Loucy (cell line): ENCODE results near the gene LANCL2.

Source experiments
- EZH2phosphoT487 ChIP-seq: fragments of 200-600 bp; IDR thresholded peaks from 2 replicates; pipeline ENCODE4 v1.6.1; 2018; ENCODE audit warnings: antibody characterized with exemption, mild to moderate bottlenecking, moderate library complexity, borderline replicate concordance
- TF ChIP-seq, protein P1 (sequence below): fragments of 200-600 bp; sonication (generic); conservative IDR thresholded peaks from 2 replicates; pipeline ENCODE4 v1.5.1; 2014; ENCODE audit warnings: mild to moderate bottlenecking, antibody characterized with exemption, low read length

DNA sequence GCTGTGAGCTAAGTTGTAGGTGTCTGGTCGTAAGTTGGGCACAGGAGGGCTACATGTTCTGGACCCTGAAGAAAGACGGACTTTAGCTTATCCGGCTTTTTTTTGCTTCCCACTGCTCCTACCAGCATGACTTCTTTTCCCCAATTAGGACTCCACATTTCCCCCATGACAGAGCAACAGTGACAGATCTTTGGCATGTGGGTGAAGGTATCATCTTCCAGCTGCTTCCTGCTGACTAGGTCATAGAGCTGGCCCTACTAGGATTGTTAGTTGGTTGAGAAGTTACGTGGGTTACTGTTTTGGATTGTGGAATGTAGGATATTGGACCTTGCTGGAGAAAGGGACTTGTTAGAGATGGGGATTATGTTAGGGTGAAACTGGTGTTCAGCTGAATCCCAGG, 21.4 kb downstream of the LANCL2 start:
- TF ChIP-seq EZH2phosphoT487, result no peak
- TF ChIP-seq, protein P1, sequence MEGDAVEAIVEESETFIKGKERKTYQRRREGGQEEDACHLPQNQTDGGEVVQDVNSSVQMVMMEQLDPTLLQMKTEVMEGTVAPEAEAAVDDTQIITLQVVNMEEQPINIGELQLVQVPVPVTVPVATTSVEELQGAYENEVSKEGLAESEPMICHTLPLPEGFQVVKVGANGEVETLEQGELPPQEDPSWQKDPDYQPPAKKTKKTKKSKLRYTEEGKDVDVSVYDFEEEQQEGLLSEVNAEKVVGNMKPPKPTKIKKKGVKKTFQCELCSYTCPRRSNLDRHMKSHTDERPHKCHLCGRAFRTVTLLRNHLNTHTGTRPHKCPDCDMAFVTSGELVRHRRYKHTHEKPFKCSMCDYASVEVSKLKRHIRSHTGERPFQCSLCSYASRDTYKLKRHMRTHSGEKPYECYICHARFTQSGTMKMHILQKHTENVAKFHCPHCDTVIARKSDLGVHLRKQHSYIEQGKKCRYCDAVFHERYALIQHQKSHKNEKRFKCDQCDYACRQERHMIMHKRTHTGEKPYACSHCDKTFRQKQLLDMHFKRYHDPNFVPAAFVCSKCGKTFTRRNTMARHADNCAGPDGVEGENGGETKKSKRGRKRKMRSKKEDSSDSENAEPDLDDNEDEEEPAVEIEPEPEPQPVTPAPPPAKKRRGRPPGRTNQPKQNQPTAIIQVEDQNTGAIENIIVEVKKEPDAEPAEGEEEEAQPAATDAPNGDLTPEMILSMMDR, result no peak
